ENCODE results near the gene THEMIS.

GRCh38 chr6:127865108-127865507 is 35.8 kb downstream of the THEMIS start:
- TF ChIP-seq CTCF (IDR thresholded peaks at IDR 0.05) (no peak), POLR2A (IDR thresholded peaks at IDR 0.05) (no peak), POLR2AphosphoS5 (IDR thresholded peaks at IDR 0.05; ENCODE audit: insufficient read depth in 1 of 2, low read depth in 1 of 2) (no peak)
